Measurements from ENCODE around the gene SRGAP2C.
A peak's percentile ranks its signal among the peaks of the same experiment; 100 is the strongest.
"Not testable (repeated sequence)": the region's sequence is repeated elsewhere in the genome, so short reads cannot be mapped to it uniquely, and the experiment has no call there.

SRGAP2C gene

DNA sequence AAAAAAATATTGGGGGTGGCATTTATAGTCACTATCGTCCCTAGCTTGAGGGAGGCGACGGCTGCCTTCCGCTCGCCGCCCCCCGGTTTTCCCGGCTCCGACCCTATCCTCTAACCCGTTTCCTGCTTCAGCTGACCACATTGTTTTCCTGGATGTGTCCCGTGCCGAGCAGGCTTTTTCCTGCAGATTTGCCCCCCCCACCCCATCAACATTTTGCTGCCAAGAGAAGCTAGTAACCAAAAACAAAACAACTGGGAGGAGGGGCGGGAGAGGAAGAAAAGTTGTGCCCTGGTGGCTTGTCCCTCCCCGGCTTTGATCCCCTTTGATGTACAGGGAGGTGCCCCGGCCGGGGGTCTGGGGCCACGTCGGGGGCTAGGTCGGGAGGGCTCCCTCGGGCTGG, 1.4 kb downstream of the SRGAP2C start:
- not testable (repeated sequence) for DNase-seq (ENCODE audit: low read depth)

DNA sequence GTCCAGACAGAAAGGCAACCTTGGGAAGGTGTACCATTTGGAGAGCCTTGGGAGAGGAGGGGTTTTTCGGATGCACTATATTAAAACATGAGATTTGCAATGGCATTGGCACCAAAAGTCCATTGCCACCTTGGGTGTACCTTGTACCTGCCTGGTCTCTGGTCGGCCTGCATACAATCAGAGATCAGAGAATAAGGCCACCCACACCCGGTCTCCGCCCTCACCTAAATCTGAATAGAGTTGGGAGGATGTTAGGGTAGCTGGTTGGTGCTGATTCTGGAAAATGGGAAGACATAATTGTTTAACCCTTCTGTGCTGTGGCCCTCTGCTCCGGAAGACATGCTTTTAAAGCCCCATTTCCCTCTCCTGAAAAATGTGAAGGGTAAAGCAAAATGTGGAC, 3.1 kb downstream of the SRGAP2C start:
- not testable (repeated sequence) for DNase-seq (ENCODE audit: low read depth)

DNA sequence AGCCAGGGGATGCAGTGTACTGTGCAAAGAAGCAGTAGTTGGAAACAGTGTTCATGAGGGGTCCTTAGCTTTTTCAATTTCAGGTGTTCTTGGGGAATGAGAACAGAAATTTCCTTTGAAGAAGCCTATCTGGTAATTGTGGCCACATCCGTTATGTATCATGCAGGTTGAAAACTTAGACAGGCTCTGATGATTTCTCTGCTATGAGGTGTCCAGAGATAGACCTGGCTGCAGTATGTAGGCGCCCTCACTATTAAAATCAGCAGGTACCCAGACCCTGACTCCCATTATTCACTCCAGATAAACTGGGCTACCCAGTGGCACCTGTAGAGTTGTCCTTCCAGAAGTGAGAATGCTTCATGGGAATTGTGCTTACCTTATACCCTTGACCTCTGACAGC, 7.7 kb downstream of the SRGAP2C start:
- DNase-seq (ENCODE audit: low read depth): not testable (repeated sequence)

DNA sequence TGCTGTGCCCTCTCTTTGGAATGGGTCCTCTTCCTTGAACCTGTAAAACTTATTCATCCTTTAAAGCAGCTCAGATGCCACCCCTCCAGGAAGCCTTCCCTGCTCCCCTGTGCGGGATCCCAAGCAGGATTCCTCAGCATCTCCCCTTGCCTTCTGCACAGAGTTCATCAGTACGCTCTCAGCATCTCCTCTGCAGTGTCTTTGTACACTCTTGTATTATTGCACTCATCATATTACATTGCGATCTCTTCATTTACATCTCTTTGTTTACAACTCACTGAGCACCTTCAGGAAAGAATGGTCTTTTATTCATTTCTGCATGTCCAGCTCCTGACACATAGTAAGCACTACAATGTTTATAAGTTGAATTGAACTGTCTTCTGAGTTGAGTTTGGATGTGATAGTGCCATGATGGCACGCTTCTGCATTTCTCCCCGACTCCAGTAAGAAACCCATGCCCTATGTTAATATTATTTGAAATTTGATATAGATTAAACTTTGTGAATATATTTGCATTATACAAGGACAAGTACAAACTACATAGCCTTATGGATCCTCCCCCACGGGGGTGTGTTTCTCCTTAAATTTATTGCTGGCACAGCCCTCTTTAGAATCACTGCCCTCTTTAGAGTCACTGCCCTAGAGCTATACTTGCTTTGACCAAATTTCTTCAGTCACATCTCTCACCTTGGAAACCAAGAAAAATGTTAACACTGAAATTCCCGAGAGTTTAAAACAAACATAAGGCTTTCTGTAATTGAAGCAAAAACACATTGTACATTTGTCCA, 12.5 kb downstream of the SRGAP2C start:
- DNase-seq (ENCODE audit: low read depth): not testable (repeated sequence)

DNA sequence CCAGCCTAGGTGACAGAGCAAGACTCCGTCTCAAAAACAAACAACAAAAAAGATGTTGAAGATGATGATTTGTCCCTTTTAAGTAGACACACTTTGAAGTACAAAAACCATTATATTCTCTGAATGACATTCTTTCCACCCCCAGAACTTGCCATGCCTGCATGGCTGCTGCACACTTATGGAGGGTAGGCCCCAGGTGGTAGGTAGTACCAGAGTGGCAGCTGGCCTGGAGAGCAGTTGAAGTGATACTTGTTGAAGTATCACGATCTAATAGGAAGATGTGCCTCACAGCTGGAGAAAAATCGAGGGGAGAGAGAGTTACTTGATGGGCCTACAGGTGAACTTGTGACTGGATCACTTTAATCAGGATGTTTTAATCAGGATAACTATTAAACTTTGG, 15.0 kb downstream of the SRGAP2C start:
- not testable (repeated sequence) for DNase-seq (ENCODE audit: low read depth)

DNA sequence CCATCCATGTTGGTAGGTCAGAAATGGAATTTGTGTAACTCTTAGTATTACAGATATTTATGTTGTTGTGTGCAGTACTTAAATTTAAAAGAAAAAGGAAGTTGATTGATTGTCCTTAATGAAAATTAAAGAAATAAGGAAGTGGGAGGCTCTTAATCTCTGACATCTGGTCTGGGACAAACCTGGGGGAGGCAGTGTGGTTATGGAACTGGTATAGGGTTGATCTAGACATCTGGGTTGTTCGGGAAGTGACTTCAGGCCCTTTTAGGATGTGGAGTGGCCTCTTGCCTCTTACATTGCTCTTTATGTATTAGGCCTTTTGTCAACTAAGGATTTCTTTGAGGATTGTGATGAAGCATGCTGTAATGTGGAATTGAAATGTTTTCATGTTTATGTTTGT, 15.5 kb downstream of the SRGAP2C start:
- DNase-seq (ENCODE audit: low read depth): not testable (repeated sequence)

DNA sequence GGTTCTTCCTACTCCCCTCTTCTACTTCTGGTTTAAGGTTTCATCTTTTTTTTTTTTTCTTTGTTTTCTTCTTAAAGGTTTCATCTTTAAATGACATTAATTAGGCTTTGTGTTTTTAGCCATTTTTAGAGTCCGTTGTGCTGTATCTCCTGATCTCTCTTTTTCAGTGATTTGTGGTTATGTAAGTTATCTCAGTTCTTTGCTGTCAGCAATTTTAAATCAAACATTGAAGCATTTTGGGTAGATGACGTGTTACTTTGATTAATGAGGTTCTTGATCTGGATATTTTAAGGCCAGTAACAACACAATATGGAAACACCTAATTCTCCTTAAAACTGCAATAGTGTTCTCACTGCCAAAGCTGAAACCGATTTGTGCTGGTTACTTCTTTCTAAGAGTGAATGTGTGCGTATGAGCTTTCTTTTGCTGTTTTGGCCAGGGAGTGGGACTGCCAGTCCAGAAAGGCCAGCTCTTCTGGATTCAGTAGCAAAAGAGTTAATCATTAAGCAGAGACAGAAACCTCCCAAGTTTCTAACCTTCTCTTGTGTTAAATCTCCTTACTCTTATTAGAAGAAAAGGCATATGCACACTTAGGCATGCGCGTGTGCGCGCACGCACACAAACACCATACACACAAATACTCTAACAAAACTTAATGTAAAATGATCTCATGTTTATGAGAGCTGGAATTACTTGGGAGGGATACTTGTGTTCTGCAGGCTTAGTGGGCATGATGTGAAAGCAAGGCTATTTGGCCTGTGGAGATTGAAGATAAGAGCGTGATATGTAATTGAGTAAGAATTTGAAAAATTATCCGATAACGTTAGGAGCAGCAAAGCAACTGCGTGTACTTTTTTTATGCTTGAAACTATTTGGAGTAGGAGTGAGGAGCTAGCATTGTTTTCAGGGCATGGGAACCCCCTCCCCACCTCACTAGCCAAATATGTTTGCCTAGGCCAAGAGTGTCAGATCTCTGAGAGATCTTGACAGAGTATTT, 16.5 kb downstream of the SRGAP2C start:
- DNase-seq (ENCODE audit: low read depth): peak; percentile 86

DNA sequence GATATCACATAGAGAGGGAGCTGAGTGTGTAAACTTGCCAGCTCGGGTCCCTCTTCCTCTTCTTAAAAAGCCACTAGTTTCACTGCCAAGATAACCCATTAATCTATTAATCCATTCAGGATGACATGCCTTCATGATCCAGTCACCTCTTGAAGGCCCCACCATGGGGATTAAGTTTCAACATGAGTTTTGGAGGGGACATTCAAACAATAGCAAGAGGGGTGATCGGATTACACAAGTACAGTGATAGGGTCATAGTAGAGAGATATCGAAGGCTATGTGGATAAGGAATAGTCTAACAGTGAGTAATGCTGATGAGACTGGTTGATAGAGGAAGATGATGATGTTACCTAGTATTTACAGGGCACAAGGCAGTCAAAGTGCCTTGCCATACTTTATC, 18.2 kb downstream of the SRGAP2C start:
- DNase-seq (ENCODE audit: low read depth): not testable (repeated sequence)

DNA sequence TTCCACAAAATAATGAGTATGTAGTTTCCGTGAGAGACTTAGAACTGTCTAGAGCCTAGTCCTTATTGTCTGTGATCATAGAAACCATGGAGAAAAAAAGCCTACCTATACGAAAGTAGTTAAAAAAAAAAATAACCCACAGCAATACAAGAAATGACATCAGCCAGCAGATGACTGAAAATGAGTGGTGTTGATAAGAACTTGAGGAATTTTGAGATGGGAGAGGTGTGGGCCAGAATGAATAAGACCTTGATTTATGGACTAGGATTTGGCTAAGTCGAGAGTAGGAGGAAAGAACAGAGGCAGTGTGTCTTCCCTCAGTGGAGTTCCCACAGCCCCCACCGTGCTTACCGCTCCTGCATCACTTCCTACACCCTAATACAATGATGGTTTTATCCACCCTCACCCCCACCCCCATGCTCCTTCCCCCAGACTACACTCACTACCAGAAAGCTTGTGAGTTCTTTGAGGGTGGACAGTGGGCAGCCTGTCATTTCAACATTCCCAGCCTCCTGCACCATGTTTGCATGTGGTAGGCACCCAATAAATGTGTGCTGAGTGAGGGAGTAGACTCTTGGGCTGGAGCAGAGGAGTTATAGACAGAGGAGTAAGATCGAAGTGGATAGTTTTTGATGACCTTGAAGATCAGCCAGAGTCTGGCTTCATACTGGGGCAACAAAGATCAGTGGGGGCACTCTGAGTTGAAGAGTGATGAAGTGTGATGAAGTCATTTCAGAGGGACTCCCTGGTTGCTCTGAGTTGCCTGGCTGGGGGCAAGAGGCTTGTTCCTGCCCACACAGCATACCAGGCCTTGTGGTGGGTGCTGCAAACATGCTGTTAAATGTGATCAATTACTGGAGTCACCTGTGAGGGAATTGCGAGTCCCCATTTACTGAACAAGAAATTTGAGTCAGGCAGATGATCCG, 21.3 kb downstream of the SRGAP2C start:
- peak; percentile 66 for DNase-seq (ENCODE audit: low read depth)

DNA sequence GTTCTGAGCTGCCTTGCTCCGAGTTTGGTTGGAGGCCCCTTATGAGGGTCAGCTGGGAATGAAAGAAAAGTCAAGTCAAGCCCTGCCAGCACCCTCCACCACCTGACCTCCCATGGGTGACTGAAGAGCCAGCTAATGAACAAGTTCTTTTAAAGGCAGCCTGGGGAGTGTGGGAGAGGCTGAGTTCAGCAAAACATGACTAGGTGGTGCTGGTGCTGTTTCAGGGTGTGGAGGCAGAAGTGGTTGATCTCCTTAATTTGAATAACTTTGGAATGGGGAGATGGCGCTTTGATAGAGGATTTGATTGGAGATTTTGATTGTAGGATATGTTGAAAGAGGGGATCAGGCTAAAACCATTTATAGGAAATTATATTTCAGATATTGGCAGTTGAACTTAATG, 22.6 kb downstream of the SRGAP2C start:
- not testable (repeated sequence) for DNase-seq (ENCODE audit: low read depth)

DNA sequence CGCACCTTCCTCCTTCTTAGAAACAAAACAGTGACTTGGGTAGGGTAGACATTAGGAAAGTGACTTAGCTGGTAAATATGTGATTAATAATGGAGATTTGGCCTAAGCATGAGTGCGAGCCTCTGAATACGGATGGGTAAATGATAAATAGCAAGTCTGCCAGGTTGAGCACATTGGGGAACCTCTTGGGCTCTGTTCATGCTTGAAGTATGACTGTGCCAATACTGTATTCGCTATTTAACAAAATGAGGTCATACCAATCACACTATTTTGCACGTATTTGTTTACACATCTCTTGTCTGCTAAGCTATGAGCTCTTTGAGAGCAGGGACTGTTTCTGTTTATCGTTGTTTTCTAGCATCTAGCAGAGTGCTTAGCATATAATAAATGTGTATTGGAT, 23.6 kb downstream of the SRGAP2C start:
- DNase-seq (ENCODE audit: low read depth): not testable (repeated sequence)

DNA sequence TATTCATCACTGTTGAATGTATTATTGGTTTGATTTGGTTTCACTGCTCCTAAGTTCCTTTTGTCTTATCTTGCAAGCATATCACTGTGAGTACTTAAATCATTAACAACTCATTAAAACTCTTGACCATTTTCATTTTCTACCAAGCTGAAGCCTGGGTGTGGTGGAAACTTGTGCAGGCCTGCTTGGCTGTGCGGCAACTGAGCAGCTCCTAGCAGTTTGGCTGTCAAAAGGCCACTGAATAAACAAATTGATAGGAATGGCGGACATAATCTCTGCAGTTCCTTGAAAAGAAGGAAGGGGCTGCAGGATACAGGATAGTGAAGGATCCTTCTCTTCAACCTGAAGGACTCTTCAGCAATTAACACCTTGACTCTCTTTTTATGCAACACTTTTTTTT, 26.0 kb downstream of the SRGAP2C start:
- DNase-seq (ENCODE audit: low read depth): not testable (repeated sequence)

DNA sequence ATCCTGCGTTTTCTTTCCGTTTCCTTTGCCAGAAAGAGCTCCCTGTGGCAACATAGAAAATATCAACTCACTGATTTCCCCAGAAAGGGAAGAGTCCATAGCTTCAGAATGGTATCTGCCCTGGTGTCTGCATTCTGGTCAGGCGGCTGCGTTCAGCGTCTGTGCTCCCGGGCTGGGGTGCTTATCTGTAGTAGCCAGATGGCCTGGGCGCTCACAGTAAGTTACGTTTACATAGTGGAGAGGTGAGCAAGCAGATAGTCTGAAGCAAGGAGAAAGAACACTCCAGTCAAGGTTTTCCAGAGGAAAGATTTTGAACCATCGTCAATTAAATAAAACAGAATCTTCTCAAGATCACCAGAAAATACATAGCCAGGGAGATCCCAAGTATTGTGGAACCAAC, 28.7 kb downstream of the SRGAP2C start:
- DNase-seq (ENCODE audit: low read depth): peak; percentile 72

DNA sequence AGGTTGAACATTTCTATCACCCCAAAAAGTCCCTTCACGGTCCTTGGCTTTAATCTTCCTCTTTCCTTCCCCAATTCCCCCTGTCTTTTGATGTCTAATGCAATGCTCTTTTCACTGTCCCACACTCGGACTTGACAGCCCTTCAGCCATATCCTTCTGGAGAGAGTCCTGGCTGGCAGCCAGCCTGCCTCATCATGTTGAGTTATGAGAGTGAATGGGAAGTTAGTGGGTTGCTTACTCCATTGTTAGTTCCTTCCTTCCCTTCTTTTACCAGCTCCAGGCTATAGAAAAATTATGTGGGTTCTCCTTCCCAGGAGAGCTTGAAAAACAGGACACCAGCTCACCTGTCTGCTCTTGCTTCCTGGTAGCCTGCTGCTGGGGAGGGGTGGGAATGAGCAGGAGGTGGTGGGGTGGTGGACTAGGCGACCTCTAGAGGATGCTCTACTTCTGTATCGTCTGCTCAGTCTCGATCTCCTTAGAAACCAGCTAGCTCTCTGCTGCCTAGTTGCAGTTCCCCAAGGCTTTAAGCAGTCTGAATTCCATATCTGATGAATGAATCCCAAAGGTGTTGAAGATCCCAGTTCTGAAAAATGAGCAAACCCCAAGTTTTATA, 29.9 kb downstream of the SRGAP2C start:
- not testable (repeated sequence) for DNase-seq (ENCODE audit: low read depth)

DNA sequence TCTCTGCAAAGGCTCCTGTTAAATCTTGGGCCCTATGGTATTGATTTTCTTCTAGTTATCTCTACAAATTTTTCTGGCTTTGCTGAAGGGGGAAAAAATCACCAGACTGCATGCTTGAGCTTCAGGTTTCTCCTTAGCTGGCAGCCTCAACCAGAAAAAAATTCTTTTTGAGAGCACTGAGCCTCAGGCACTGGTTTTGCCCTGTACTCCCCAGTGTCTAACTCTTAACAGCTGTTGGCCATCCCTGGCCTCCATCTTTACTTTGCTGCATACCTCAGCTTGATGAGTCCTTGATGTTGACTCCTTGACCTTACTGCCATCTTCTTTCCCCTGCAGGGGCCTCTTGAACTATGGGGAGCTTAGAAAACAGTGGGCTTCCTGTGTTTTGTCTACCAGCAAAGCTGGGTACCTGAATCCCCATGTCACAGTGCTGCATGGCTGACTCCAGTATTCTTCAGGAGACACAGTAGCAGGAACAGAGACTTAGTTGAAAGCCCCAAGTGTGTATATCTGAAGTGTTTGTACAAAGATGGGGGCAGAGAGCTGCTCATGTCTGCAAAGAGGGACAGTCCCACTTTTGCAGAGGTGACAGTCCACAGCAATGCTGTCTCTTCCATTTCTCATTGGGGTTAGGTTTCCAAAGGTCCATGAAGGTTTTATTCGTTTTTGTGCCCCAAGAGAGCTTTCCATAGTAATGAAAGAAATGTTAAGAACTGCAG, 31.1 kb downstream of the SRGAP2C start:
- DNase-seq (ENCODE audit: low read depth): not testable (repeated sequence)

DNA sequence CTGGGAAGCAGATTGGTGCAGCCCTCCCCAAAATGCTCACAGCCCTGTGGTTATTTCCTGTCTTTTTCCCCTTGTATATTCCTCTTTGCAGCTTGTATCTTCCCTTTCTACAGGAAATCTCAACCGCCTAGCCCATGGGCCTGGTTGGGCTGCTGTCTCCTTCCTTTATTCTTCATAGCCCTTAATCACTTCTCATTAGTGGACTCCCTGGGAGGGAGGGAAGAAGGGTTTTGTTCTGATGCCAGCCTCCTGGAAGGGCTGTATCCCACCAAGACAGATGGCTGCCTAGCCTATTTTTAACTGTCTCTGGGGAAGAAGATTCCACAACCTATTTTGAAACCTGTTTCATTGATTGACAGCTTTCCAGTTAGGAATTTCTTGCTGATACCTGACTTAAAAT, 31.9 kb downstream of the SRGAP2C start:
- not testable (repeated sequence) for DNase-seq (ENCODE audit: low read depth)

DNA sequence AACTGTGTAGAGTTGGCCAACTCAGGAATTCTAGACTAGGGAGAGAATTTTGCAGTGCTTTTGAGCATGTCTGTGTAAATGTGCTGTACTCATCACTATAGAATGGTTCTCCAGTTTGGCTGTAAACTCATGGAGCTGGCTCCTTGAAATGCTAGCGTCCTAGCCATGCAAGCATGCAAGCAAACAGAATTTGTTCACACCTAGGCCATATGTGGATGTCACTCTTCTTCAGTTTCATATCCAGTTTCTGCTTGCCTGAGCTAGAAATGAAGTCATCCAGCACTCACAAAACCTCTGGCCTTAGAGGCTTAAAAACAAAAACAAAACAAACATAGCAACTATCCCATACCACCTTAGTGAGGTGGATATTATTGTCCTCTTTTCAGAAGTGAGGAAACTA, 37.0 kb downstream of the SRGAP2C start:
- not testable (repeated sequence) for DNase-seq (ENCODE audit: low read depth)

DNA sequence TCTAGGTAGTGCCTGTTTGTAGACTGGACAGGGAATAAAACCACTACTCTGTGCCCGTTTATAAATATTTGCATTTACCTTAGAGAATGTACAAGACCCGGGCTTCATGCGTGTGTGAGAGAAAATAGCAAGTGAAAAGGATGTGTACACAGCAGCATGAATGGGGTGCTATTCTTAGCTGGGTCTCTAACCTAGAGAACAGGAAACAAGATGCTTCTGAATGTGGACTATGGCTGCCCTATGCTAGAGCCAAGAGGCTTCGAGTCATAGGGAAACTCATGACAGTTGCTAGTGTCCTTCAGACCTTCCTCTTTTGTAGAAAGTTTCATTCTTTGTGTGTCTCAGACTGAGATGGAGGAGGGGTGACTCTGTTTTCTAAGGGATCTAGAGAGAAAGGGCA, 39.9 kb downstream of the SRGAP2C start:
- not testable (repeated sequence) for DNase-seq (ENCODE audit: low read depth)

DNA sequence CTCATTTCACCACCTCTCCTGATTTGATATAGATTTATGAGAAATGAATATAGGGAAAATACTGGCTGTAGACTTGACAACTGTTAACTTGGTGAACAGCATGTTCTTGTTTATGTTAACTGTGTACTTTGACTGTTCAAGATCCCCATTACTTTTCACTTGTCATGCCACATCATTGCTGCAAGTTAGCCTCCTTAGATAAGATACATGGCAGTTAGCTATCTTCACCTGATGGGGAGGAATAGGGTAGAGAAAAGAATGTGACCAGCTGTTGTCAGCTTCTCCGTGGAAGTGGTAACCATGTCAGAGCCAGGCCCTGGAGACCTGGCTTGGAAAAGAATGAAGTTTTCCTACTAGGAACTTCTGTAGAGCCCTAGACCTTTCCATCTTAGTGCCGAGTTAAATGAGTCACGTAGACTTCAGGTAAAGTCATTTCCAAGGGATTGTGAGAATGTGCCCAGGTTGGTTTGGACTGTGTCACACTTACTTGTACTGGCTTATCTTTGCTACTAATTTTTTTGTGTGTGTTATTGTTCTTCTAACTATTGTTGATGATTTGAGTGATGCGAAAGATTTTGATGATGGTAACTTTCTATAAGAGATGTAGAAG, 41.6 kb downstream of the SRGAP2C start:
- not testable (repeated sequence) for DNase-seq (ENCODE audit: low read depth)

DNA sequence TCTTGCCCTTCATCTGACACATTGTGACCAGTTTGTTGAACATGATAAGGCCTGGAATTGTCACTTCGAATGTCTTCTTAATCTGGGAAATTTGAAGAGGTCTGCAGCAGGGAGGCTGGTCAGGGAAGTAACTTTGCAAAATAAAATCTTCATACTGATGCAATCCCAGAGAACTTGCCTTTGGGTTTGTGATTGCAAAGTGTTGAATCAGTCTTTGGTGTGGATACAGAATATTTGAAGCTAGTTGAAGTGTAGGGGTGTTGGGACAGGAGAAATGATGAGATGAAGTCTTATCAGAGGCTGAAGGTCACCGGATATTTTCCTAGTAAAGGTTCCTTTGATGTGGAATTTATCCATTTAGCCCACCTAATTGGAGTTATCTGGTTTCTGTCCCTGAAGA, 42.1 kb downstream of the SRGAP2C start:
- DNase-seq (ENCODE audit: low read depth): not testable (repeated sequence)

Measured in amniotic epithelial cell (primary cell).